H9 (cell line): ENCODE results near the gene ARFGAP2. TPM values are rescaled to one million over a fixed set of nuclear protein-coding genes. Genes with fewer than 3 reads are reported as not detected.

Source experiments
- DNase-seq: peaks from one replicate; pipeline ENCODE4 v3.0.0-alpha.2; 2017
- H2AFZ ChIP-seq: one replicate; pipeline ENCODE4 v1.6.1; 2013; ENCODE audit warnings: mild to moderate bottlenecking, low read length, control low read depth, moderate library complexity
- H2AK5ac ChIP-seq: 2 replicates; pipeline ENCODE4 v1.6.1; 2013; ENCODE audit warnings: low read length, control low read depth, mixed read lengths; ENCODE audit not compliant: insufficient read length
- H2BK120ac ChIP-seq: one replicate; pipeline ENCODE4 v1.6.1; 2013; ENCODE audit warnings: low read depth, mild to moderate bottlenecking, low read length, control low read depth, inconsistent platforms; ENCODE audit not compliant: poor library complexity, severe bottlenecking
- H2BK12ac ChIP-seq: 2 replicates; pipeline ENCODE4 v1.6.1; 2013; ENCODE audit warnings: low read length, control low read depth, mixed read lengths, low read depth; ENCODE audit not compliant: insufficient read length
- H2BK15ac ChIP-seq: 2 replicates; pipeline ENCODE4 v1.6.1; 2013; ENCODE audit warnings: low read depth, low read length, control low read depth
- H2BK20ac ChIP-seq: one replicate; pipeline ENCODE4 v1.6.1; 2013; ENCODE audit warnings: low read depth, mild to moderate bottlenecking, low read length, control low read depth, inconsistent platforms; ENCODE audit not compliant: poor library complexity, severe bottlenecking
- H2BK5ac ChIP-seq: 2 replicates; pipeline ENCODE4 v1.6.1; 2013; ENCODE audit warnings: low read length, control low read depth, mixed read lengths; ENCODE audit not compliant: insufficient read length
- H3K14ac ChIP-seq: 2 replicates; pipeline ENCODE4 v1.6.1; 2013; ENCODE audit warnings: low read length, control low read depth; ENCODE audit not compliant: insufficient read depth
- H3K18ac ChIP-seq: 2 replicates; pipeline ENCODE4 v1.6.1; 2013; ENCODE audit warnings: low read depth, mild to moderate bottlenecking, mixed read lengths, low read length, control low read depth; ENCODE audit not compliant: insufficient read length
- H3K23ac ChIP-seq: 2 replicates; pipeline ENCODE4 v1.6.1; 2013; ENCODE audit warnings: low read length, control low read depth, mixed read lengths, low read depth; ENCODE audit not compliant: insufficient read length
- H3K23me2 ChIP-seq: 2 replicates; pipeline ENCODE4 v1.6.1; 2013; ENCODE audit warnings: low read depth, mild to moderate bottlenecking, mixed read lengths, low read length, control low read depth; ENCODE audit not compliant: insufficient read length, poor library complexity, severe bottlenecking
- H3K27ac ChIP-seq: 2 replicates; pipeline ENCODE4 v1.5.1; 2013; ENCODE audit warnings: low read length, control low read depth, mixed read lengths, low read depth; ENCODE audit not compliant: insufficient read length
- H3K27me3 ChIP-seq: 2 replicates; pipeline ENCODE4 v1.6.1; 2013; ENCODE audit warnings: low read length, control low read depth, inconsistent platforms; ENCODE audit not compliant: insufficient read depth
- H3K4ac ChIP-seq: 2 replicates; pipeline ENCODE4 v1.6.1; 2013; ENCODE audit warnings: low read depth, mild to moderate bottlenecking, control low read depth, inconsistent platforms, low read length, moderate library complexity
- H3K4me1 ChIP-seq: 2 replicates; pipeline ENCODE4 v1.6.1; 2013; ENCODE audit warnings: low read length, control low read depth, inconsistent platforms; ENCODE audit not compliant: insufficient read depth
- H3K4me2 ChIP-seq: 2 replicates; pipeline ENCODE4 v1.6.1; 2013; ENCODE audit warnings: low read length, control low read depth, mixed read lengths; ENCODE audit not compliant: insufficient read length, insufficient read depth
- H3K56ac ChIP-seq: 2 replicates; pipeline ENCODE4 v1.6.1; 2013; ENCODE audit warnings: low read depth, mild to moderate bottlenecking, mixed read lengths, low read length, control low read depth; ENCODE audit not compliant: insufficient read length
- H3K79me1 ChIP-seq: 2 replicates; pipeline ENCODE4 v1.6.1; 2013; ENCODE audit warnings: low read depth, mild to moderate bottlenecking, moderate library complexity, low read length, control low read depth, inconsistent platforms; ENCODE audit not compliant: insufficient read depth, poor library complexity, severe bottlenecking
- H3K79me2 ChIP-seq: 2 replicates; pipeline ENCODE4 v1.6.1; 2013; ENCODE audit warnings: low read length, control low read depth, inconsistent platforms; ENCODE audit not compliant: insufficient read depth
- H3K9ac ChIP-seq: 2 replicates; pipeline ENCODE4 v1.6.1; 2013; ENCODE audit warnings: low read length, control low read depth, mixed read lengths; ENCODE audit not compliant: insufficient read length; ENCODE audit errors: extremely low read depth
- H3K9me3 ChIP-seq: one replicate; pipeline ENCODE4 v1.6.1; 2013; ENCODE audit warnings: low read depth, low read length, inconsistent platforms; ENCODE audit not compliant: control insufficient read depth
- H3T11ph ChIP-seq: one replicate; pipeline ENCODE4 v1.6.1; 2013; ENCODE audit warnings: mild to moderate bottlenecking, low read length, control low read depth, inconsistent platforms
- H4K20me1 ChIP-seq: one replicate; pipeline ENCODE4 v1.6.1; 2013; ENCODE audit not compliant: control insufficient read depth, insufficient read length, insufficient read depth
- H4K5ac ChIP-seq: 2 replicates; pipeline ENCODE4 v1.6.1; 2013; ENCODE audit warnings: low read depth, mild to moderate bottlenecking, mixed read lengths, low read length, control low read depth; ENCODE audit not compliant: insufficient read length
- H4K8ac ChIP-seq: replicated peaks from 2 replicates; pipeline ENCODE4 v1.6.1; 2013; ENCODE audit warnings: low read length, control low read depth, mixed read lengths, low read depth; ENCODE audit not compliant: insufficient read length
- H4K91ac ChIP-seq: 2 replicates; pipeline ENCODE4 v1.6.1; 2013; ENCODE audit warnings: low read depth, mild to moderate bottlenecking, moderate library complexity, mixed read lengths, low read length, control low read depth; ENCODE audit not compliant: insufficient read length
- H3K27ac Mint-ChIP-seq, 3 experiments: 2 replicates in 2 of 3; 3 replicates in 1 of 3; pipeline ENCODE4 v1.8.0; 2020 to 2021; ENCODE audit warnings: mixed read lengths in 3 of 3, mild to moderate bottlenecking in 1 of 3, moderate library complexity in 1 of 3
- H3K27me3 Mint-ChIP-seq: 2 replicates; pipeline ENCODE4 v1.8.0; 2021; ENCODE audit warnings: low read depth, mild to moderate bottlenecking, moderate library complexity, mixed read lengths
- H3K36me3 Mint-ChIP-seq, 3 experiments: 2 replicates in 2 of 3; 3 replicates in 1 of 3; pipeline ENCODE4 v1.8.0; 2020 to 2021; ENCODE audit warnings: low read depth in 3 of 3, mixed read lengths in 3 of 3; ENCODE audit not compliant: insufficient read depth in 1 of 3
- H3K4me1 Mint-ChIP-seq, 2 experiments: 2 replicates each; pipeline ENCODE4 v1.8.0; 2020; ENCODE audit warnings: mixed read lengths in 2 of 2
- H3K4me3 Mint-ChIP-seq, 2 experiments: 2 replicates in 1 of 2; 3 replicates in 1 of 2; pipeline ENCODE4 v1.8.0; 2020 to 2021; ENCODE audit warnings: mild to moderate bottlenecking in 2 of 2, mixed read lengths in 2 of 2, moderate library complexity in 1 of 2
- H3K9me3 Mint-ChIP-seq, 2 experiments: 2 replicates in 1 of 2; 3 replicates in 1 of 2; pipeline ENCODE4 v1.8.0; 2020; ENCODE audit warnings: mild to moderate bottlenecking in 2 of 2, mixed read lengths in 2 of 2, moderate library complexity in 1 of 2
- CTCF ChIP-seq: fragments of 200-600 bp; sonication (generic); conservative IDR thresholded peaks from 3 replicates; pipeline ENCODE4 v1.8.0; 2021; ENCODE audit warnings: antibody characterized with exemption, mild to moderate bottlenecking
- WGBS: extraction: QIAGEN DNeasy Blood & Tissue Kit; methylation state at CpG from one replicate; pipeline ENCODE4 v1.1.7; 2013; ENCODE audit warnings: missing lambda C conversion rate, low lambda C conversion rate, mixed read lengths; ENCODE audit not compliant: insufficient read length; ENCODE audit errors: extremely low coverage; 5-methylcytosine and 5-hydroxymethylcytosine counted together
- total RNA-seq: library from RNA; stranded (reverse); gene quantifications from 2 replicates; pipeline ENCODE4 v1.2.1, GENCODE V29; 2021

The ARFGAP2 gene
- total RNA-seq, 1 experiment from 2014 or later: 72.3 TPM

- H4K20me1 ChIP-seq: no peaks in the 10 kb centered on the region
- no peak overlapping the region for H2BK20ac ChIP-seq
- H2AFZ ChIP-seq: no peak overlapping the region
- H3K9me3 ChIP-seq: no peaks in the 10 kb centered on the region
- no peak overlapping the region for H3K9ac ChIP-seq
- H3K4me2 ChIP-seq: no peak overlapping the region
- no peaks in the 10 kb centered on the region for H3K79me2 ChIP-seq
- H2BK120ac ChIP-seq: no peak overlapping the region
- no peak overlapping the region for H2AK5ac ChIP-seq
- H3K23ac ChIP-seq: no peak overlapping the region
- no peak overlapping the region for H2BK12ac ChIP-seq
- no peak overlapping the region for H3K27ac ChIP-seq
- TF ChIP-seq CTCF: no peak
- H3K23me2 ChIP-seq: no peaks in the 10 kb centered on the region
- H3K27ac Mint-ChIP-seq: no peak overlapping the region; a peak in 1 of 7 replicates
- no peaks in the 10 kb centered on the region for H3K27me3 ChIP-seq
- H3K27me3 Mint-ChIP-seq: no peaks in the 10 kb centered on the region
- no peak overlapping the region for H2BK15ac ChIP-seq
- no peak overlapping the region for H4K91ac ChIP-seq
- no peak overlapping the region for H3K4ac ChIP-seq
- no peaks in the 10 kb centered on the region for H3K4me1 Mint-ChIP-seq
- no peak overlapping the region for H3T11ph ChIP-seq
- peaks cover 23 to 71% (median 58%) of the 10 kb centered on the region in 3 experiments for H3K36me3 Mint-ChIP-seq
- no peaks in the 10 kb centered on the region for H3K9me3 Mint-ChIP-seq
- no peak overlapping the region for H3K14ac ChIP-seq
- H3K4me3 Mint-ChIP-seq: no peak overlapping the region
- no CpG with 5 or more reads among the region's 5 CpGs for WGBS
- DNase-seq: no peak
- H4K5ac ChIP-seq: no peak overlapping the region
- H2BK5ac ChIP-seq: no peak overlapping the region
- H4K8ac ChIP-seq: no peak overlapping the region
- no peaks in the 10 kb centered on the region for H3K4me1 ChIP-seq
- no peak overlapping the region for H3K18ac ChIP-seq
- no peaks in the 10 kb centered on the region for H3K79me1 ChIP-seq
- H3K56ac ChIP-seq: no peak overlapping the region
These were observed 10.3 kb downstream of the ARFGAP2 start for GRCh38 chr11:47166368-47166767.
